Measurements from ENCODE around the gene OR2L3.
"Not testable (repeated sequence)": the region's sequence is repeated elsewhere in the genome, so short reads cannot be mapped to it uniquely, and the experiment has no call there.

OR2L3 gene

DNA sequence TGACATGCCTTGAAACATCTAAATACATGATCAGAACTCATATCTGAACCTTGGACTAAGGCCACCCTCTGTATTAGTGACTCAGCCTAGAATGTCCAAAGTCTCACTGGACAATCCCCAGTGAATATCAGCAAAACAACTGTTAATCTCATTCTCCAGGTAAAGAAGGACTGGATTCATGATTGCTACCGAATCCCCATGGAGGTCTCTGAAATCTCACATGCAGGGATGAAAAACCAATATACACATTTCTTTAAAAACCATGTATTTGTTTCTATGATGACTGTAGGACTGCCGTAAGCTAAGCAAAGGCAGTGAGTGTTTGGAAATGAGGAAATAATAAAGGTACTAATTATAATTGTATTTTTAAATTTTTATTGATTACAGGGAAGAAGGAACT is at the start of gene OR2L3:
Gene OR2L3, plus strand, starts transcription at position 301 of the 400 bp plus-strand sequence. CDS start 13,846 bp downstream, outside the sequence.
- DNase-seq: no peak

DNA sequence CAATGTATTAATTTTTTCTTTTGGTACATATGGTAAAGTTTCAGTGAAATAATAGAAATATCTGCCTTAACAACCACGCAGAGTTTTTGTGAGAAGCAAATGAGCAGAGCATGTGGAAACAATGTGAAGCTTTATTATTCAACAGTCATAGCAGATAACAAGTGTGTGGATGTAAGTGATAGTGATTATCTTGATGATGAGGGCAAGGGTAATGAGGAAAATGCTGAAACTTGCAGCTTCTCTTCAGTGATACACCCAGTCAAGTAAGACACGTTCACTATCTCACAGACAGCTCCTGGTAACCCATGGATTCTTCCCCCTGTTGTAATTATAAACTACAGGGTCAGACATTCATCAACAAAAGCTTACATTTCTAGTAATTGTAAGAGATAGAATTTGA is 47.8 kb upstream of the OR2L3 start:
- no peak for DNase-seq

- no peak for DNase-seq
These were observed 46.5 kb upstream of the OR2L3 start for GRCh38 chr1:248000169-248000568.

GRCh38 chr1:248007778-248008177 is 38.9 kb upstream of the OR2L3 start:
- DNase-seq: no peak

DNA sequence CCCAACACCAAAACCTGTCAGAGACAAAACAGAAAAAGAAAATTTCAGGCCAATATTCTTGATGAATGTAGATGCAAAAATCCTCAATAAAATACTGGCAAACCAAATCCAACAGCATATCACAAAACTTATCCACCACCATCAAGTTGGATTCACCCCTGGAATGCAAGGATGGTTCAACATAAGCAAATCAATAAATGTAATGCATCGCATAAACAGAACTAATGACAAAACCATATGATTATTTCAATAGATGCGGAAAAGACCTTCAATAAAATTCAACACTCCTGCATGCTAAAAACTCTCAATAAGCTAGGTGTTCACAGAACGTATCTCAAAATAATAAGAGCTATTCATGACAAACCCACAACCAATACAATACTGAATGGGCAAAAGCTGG is 37.0 kb upstream of the OR2L3 start:
- DNase-seq: no peak

DNA sequence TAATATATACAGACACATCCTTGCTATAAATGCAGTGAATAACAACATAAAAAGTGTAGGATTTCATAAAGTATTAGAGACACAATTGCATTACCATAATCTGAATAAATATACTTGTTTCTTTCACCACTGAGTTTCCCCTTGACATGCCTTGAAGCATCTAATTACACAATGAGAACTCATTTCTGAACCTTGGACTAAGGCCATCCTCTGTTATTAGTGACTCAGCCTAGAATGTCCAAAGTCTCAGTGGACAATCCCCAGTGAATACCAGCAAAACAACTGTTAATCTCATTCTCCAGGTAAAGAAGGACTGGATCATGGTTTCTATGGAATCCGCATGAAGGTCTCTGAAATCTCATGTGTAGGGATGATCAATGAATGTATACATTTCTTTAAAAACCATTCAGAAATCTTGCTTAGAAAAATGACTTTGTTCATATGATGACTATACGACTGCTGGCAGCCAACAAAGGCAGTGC is 33.4 kb upstream of the OR2L3 start, which contains the start of gene OR2L5:
Gene OR2L5, plus strand, starts transcription at position 432 of the 482 bp plus-strand sequence. CDS start 8,288 bp downstream, outside the sequence.
- DNase-seq: no peak

DNA sequence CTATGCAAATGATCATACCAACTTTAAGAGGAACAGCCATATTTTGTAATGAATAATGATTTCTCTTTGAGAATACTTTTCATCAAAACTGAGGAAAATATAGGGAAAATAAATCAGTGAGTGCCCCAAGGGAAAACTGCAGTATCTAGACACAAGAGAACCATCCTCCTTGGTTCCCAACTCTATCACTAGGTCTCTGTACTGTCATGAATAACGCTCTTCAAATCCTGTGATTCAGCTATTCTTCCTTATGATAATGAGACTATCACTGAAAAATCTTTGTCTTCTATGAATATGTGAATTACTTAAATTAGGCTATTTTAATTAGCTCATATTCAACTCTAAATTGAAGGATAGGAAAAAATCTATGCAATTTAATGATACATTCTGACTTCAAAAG is 30.8 kb upstream of the OR2L3 start:
- no peak for DNase-seq

DNA sequence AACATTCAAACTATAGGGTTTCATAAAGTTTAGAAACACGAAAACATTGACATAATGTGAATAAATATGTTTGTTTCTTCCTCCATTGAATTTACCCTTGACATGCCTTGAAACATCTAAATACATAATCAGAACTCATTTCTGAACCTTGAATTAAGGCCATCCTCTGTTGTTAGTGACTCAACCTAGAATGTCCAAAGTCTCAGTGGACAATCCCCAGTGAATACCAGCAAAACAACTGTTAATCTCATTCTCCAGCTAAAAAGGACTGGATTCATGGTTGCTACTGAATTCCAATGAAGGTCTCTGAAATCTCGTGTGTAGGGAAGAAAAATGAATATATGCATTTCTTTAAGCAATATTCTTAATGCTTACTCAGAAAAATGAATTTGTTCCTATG is 16.9 kb upstream of the OR2L3 start, which contains the start of gene OR2L2:
Gene OR2L2, plus strand, starts transcription at position 301 of the 400 bp plus-strand sequence. CDS start 8,198 bp downstream, outside the sequence.
- no peak for DNase-seq

GRCh38 chr1:248045209-248045608 is 1.4 kb upstream of the OR2L3 start:
- no peak for DNase-seq

DNA sequence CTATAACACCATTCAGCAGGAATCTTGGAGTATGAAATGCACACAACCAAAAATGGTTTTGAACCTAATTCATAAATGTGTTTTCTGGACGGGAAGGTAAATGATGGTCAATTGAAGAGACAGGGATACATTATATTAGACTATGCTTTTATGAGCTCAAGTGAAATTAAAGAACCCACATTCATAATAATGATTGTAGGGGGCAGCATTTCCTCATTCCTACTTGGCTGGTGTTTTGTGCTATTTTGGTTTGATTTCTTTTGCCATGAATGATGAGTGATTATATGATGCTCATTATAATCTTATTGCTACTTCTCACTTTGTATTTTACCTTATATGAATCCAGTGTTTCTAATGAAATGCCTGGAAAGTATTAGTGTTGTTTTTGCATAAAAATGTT is 372 bp downstream of the OR2L3 start:
- DNase-seq: no peak

DNA sequence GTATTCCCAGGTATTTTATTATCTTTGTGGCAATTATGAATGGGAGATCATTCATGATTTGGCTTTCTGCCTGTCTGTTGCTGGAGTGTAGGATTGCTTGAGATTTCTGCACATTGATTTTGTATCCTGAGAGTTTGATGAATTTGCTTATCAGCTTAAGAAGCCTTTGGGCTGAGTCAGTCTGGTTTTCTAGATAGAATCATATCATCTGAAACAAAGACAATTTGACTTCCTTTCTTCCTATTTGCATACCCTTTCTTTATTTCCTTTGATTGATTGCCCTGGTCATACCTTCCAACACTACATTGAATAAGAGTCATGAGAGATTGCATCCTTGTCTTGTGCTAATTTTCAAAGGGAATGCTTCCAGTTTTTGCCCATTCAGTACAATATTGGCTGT is 8.0 kb downstream of the OR2L3 start:
- DNase-seq: no peak

DNA sequence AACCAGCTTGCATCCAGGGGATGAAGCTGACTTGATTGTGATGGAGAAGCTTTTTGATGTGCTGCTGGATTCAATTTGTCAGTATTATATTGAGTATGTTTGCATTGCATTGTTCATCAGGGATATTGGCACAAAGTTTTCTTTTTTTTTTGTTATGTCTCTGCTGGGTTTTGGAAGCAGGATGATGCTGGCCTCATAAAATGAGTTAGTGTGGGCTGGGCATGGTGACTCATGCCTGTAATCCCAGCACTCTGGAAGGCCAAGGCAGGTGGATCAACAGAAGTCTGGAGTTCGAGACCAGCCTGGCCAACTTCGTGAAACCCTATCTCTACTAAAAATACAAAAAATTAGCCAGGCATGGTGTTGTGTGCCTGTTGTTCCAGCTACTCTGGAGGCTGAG is 8.6 kb downstream of the OR2L3 start:
- no peak for DNase-seq

DNA sequence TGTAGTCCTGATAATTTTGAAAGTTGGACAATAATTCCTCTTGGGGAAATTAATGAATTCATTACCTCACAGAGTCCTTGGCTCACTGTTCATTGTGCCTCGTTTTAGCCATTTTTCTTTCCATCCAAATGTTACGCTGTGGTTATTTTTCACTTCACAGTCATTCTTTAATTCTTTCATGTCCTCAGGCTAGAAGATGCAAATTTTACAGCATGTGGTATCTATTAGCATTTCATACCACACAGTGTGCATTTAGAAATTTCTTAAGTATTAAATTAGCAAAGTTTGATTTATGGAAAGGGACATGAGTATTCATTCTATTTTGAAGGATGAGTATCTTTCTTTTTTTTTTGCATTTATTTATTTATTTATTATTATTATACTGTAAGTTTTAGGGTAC is 18.4 kb downstream of the OR2L3 start:
- DNase-seq: no peak

GRCh38 chr1:248065604-248066003 is 19.0 kb downstream of the OR2L3 start:
- DNase-seq: no peak

GRCh38 chr1:248083864-248084263 is 37.2 kb downstream of the OR2L3 start:
- DNase-seq: not testable (repeated sequence)

- no peak for DNase-seq
These were observed 48.2 kb downstream of the OR2L3 start, which contains the start of gene OR2L13 for GRCh38 chr1:248094884-248095283. OR2L13 (plus strand) TSS chr1:248095184; CDS start chr1:248099376, 4,192 bp downstream.

DNA sequence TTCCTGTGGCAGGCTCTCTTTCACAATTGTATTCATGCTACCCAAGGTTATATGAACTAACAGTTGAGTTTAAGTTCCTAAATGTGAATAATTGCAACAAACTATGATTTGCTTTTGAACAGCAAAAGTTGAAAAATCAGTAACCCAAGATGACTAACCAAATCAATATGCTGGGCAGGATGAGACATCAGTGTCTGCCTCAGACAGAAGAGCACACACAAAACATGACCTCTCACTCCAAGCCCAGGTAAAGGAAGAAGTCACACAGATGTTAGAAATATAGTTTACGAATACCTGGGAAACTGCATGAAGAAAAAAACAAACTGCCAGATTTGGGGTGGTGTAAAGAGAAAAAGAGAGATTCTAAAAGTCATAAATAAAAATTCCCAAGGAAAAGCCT is 51.9 kb downstream of the OR2L3 start:
- no peak for DNase-seq

- DNase-seq: no peak
These were observed 56.2 kb downstream of the OR2L3 start for GRCh38 chr1:248102847-248103246.

DNA sequence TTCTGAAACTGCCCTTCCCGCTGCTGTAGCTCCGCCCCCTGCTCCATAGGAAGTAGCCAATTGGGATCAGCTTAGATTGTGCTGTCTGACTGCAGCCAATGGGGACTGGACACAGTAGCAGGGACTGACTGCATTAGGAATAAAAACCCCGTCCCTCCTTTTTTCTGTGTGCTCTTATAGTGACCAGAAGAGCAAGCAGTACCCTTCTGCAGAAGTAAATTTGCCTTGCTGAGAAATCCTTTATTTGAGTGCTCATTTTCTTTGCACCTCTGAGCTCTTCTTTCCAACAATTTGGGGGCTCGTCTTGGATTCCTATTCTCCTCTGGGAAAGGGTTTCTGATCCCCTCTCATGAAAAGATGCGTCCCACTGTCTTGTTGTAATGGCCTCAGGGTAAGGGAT is 64.5 kb downstream of the OR2L3 start:
- DNase-seq: no peak
